K562 (cell line): ENCODE measurements around the gene ABCA7. TPM values are rescaled to one million over a fixed set of nuclear protein-coding genes. Genes with fewer than 3 reads are reported as not detected.

Source experiments
- ATAC-seq: fragments of 200-7000 bp; cut with Tn5 transposase; 3 replicates; pipeline ENCODE4 v1.9.1; 2020; ENCODE audit warnings: moderate library complexity
- BruUV-seq: library from RNA; stranded (reverse); fragments of 400-500 nt; replicated peaks from 2 replicates; lab custom pipeline; 2021; lab: Mats Ljungman, UMichigan
- CTCF ChIA-PET: fragments of 300-600 bp; formaldehyde crosslinking; extraction: SDS; loops from one replicate; lab custom pipeline; 2021; ENCODE audit warnings: low intra/inter-chr PET ratio; lab: Yijun Ruan, JAX
- POLR2A ChIA-PET: fragments of 300-600, 350-650 bp; sonication (Branson Sonifier 250); formaldehyde crosslinking; extraction: SDS; loops from one replicate; lab custom pipeline; 2021; ENCODE audit warnings: antibody characterized with exemption, inconsistent platforms; lab: Yijun Ruan, JAX
- DNase-seq, 4 experiments: peaks; one replicate each; pipeline versions ENCODE4 v3.0.0 to v3.0.0-alpha.2; 2011 to 2018; ENCODE audit warnings: low spot score in 3 of 4, mixed read lengths in 3 of 4; ENCODE audit errors: extremely low read depth in 1 of 4
- FAIRE-seq: peaks from 2 replicates; lab custom pipeline; 2011; peaks lifted over from hg19 to GRCh38; lab: Jason Lieb, UNC
- H2AFZ ChIP-seq: 2 replicates; pipeline ENCODE4 v1.6.0; 2011; ENCODE audit warnings: low read depth, low read length, control low read depth, inconsistent platforms
- H3K27ac ChIP-seq: fragments of 200-600 bp; 3 replicates; pipeline ENCODE4 v1.8.0; 2011; ENCODE audit warnings: low read depth, mild to moderate bottlenecking, control low read depth, inconsistent platforms, low read length, moderate library complexity, mixed read lengths; ENCODE audit errors: extremely low read depth
- H3K27me3 ChIP-seq, 2 experiments: fragments of 300-600 bp in 1 of 2; 2 replicates in 1 of 2; 3 replicates in 1 of 2; pipeline versions ENCODE4 v1.6.0 to v1.8.0; 2011; ENCODE audit warnings: inconsistent platforms in 2 of 2, low read length in 2 of 2, mild to moderate bottlenecking in 1 of 2, mixed read lengths in 1 of 2, moderate library complexity in 1 of 2; ENCODE audit not compliant: control insufficient read depth in 2 of 2, insufficient read depth in 2 of 2
- H3K36me3 ChIP-seq: fragments of 300-600 bp; 3 replicates; pipeline ENCODE4 v1.8.0; 2011; ENCODE audit warnings: mild to moderate bottlenecking, low read length, inconsistent platforms; ENCODE audit not compliant: control insufficient read depth, insufficient read depth
- H3K4me1 ChIP-seq, 2 experiments: fragments of 200-600 bp in 1 of 2; replicated peaks in 1 of 2; 2 replicates in 1 of 2; 3 replicates in 1 of 2; pipeline versions ENCODE4 v1.5.1 to v1.8.0; 2011; ENCODE audit warnings: inconsistent platforms in 2 of 2, low read length in 2 of 2, mild to moderate bottlenecking in 1 of 2, mixed read lengths in 1 of 2, moderate library complexity in 1 of 2; ENCODE audit not compliant: control insufficient read depth in 2 of 2, insufficient read depth in 2 of 2
- H3K4me2 ChIP-seq: 2 replicates; pipeline ENCODE4 v1.6.1; 2011; ENCODE audit warnings: low read length, control low read depth, inconsistent platforms, mixed read lengths; ENCODE audit not compliant: insufficient read depth
- H3K4me3 ChIP-seq: fragments of 200-600 bp; sonication (generic), shearing (Covaris generic); 2 replicates; pipeline ENCODE4 v1.5.1; 2016; ENCODE audit warnings: control low read depth, inconsistent platforms
- H3K79me2 ChIP-seq: fragments of 200-600 bp; 3 replicates; pipeline ENCODE4 v1.8.0; 2011; ENCODE audit warnings: low read length, inconsistent platforms; ENCODE audit not compliant: control insufficient read depth, insufficient read depth
- H3K9ac ChIP-seq, 2 experiments: 2 replicates each; pipeline versions ENCODE4 v1.6.0 to v1.6.1; 2011; ENCODE audit warnings: low read depth in 2 of 2, low read length in 2 of 2, control low read depth in 1 of 2, inconsistent platforms in 1 of 2, mild to moderate bottlenecking in 1 of 2, mixed read lengths in 1 of 2; ENCODE audit not compliant: insufficient read depth in 1 of 2
- H3K9me1 ChIP-seq: one replicate; pipeline ENCODE4 v1.6.0; 2011; ENCODE audit warnings: inconsistent platforms, mild to moderate bottlenecking, low read length, moderate library complexity; ENCODE audit not compliant: control insufficient read depth, insufficient read depth
- H3K9me3 ChIP-seq: replicated peaks from 2 replicates; pipeline ENCODE4 v1.5.1; 2011; ENCODE audit warnings: low read depth, low read length, inconsistent platforms; ENCODE audit not compliant: control insufficient read depth, insufficient read depth
- H4K20me1 ChIP-seq: replicated peaks from 2 replicates; pipeline ENCODE4 v1.6.1; 2011; ENCODE audit warnings: low read length, inconsistent platforms, mixed read lengths; ENCODE audit not compliant: control insufficient read depth, insufficient read depth
- ADNP ChIP-seq: fragments of 200-800 bp; sonication (Bioruptor generic); IDR thresholded peaks from 2 replicates; pipeline ENCODE4 v1.6.1; 2016; ENCODE audit warnings: missing genetic modification characterization, missing compliant biosample characterization
- ARID1B ChIP-seq: fragments of 450-650 bp; IDR thresholded peaks from 2 replicates; pipeline ENCODE4 v1.6.1; 2016; ENCODE audit warnings: antibody characterized with exemption, mild to moderate bottlenecking, inconsistent platforms
- BDP1 ChIP-seq: IDR thresholded peaks from 3 replicates; pipeline ENCODE4 v1.6.1; 2011; ENCODE audit not compliant: insufficient read length, insufficient read depth
- MECOM ChIP-seq: fragments of 250-450 bp; sonication (Bioruptor Pico); IDR thresholded peaks from 2 replicates; pipeline ENCODE4 v1.8.0; 2022; ENCODE audit warnings: inconsistent platforms
- NFRKB ChIP-seq: fragments of 450-650 bp; IDR thresholded peaks from 2 replicates; pipeline ENCODE4 v1.6.1; 2016; ENCODE audit warnings: low read depth
- NR4A1 ChIP-seq, 2 experiments: fragments of 250-450 bp in 1 of 2; fragments of 450-650 bp in 1 of 2; sonication (Bioruptor Pico) in 1 of 2; IDR thresholded peaks; 2 replicates each; pipeline versions ENCODE4 v1.4.0 to v1.6.1; 2016 to 2020; ENCODE audit warnings: mild to moderate bottlenecking in 2 of 2, missing compliant biosample characterization in 1 of 2, missing genetic modification characterization in 1 of 2, moderate library complexity in 1 of 2
- PHF21A ChIP-seq: fragments of 450-650 bp; IDR thresholded peaks from 2 replicates; pipeline ENCODE4 v1.6.1; 2017; ENCODE audit warnings: low read depth, borderline replicate concordance
- SNIP1 ChIP-seq: fragments of 450-650 bp; IDR thresholded peaks from 2 replicates; pipeline ENCODE4 v1.7.1; 2017; ENCODE audit warnings: low read depth, mild to moderate bottlenecking
- TBP ChIP-seq: optimal IDR thresholded peaks from 2 replicates; pipeline ENCODE3; 2011; ENCODE audit warnings: low read depth, low read length, improper control_type of control experiment
- USF1 ChIP-seq: sonication (generic); formaldehyde crosslinking; IDR thresholded peaks from 2 replicates; pipeline ENCODE4 v1.9.0; 2022; ENCODE audit warnings: mild to moderate bottlenecking, missing genetic modification reagents
- WGBS: fragments of 100-300 bp; shearing (Covaris generic); methylation state at CpG from one replicate; pipeline ENCODE4 v1.1.6; 2016; ENCODE audit warnings: low coverage, mixed read lengths; ENCODE audit not compliant: insufficient coverage; ENCODE audit errors: missing lambda C conversion rate; 5-methylcytosine and 5-hydroxymethylcytosine counted together
- in situ Hi-C: fragments of 300-500 bp; cut with MboI; formaldehyde crosslinking; loops from 4 replicates; pipeline ENCODE4 v1.15.0; 2018; ENCODE audit warnings: inconsistent platforms, mixed read lengths
- intact Hi-C: fragments of 100-400 bp; cut with micrococcal nuclease; formaldehyde crosslinking; loops from 2 replicates; pipeline ENCODE4 v1.14.2; 2022
- polyA plus RNA-seq, 8 experiments: library from polyadenylated mRNA; depleted of rRNA in 4 of 8; stranded (reverse) in 5 of 8; unstranded in 3 of 8; fragments of >200 nt; fragmentation: Nextera tagmentation in 2 of 8; fragmentation: Illumina TruSeq in 1 of 8; extraction: Ambion mirVana in 2 of 8; extraction: Trizol in 1 of 8; gene quantifications; 2 replicates each; pipeline versions ENCODE4 v1.2.1 to v1.2.3, GENCODE V29; 2011 to 2014; ENCODE audit warnings: inconsistent platforms in 1 of 8, missing spikeins in 1 of 8
- total RNA-seq, 7 experiments: library from RNA; depleted of rRNA in 6 of 7; stranded (reverse); fragments of >200 nt in 6 of 7; fragmentation: Illumina TruSeq in 2 of 7; extraction: Trizol in 2 of 7; gene quantifications; 2 replicates each; pipeline versions ENCODE4 v1.2.1 to v1.2.3, GENCODE V29; 2011 to 2021; ENCODE audit warnings: low replicate concordance in 1 of 7
- TF ChIP-seq, protein P1 (sequence below): sonication (generic); formaldehyde crosslinking; IDR thresholded peaks from 2 replicates; pipeline ENCODE4 v1.8.1; 2023; ENCODE audit warnings: mild to moderate bottlenecking, missing genetic modification reagents

Gene ABCA7
- total and polyA plus RNA-seq, 9 of the 15 experiments (the other 6 are each of a cell fraction or from before 2014, with no cell fraction given): 2.3 to 96.1 (median 31.2) TPM

- ChIA-PET POLR2A (interaction anchor here (0.5 to 1.1 kb wide), 2 partner anchors 8 to 37 kb away, joined by 3 to 4 read pairs; no protein-coding TSS in a partner anchor), CTCF (no interaction called here)
- Histone ChIP-seq H3K27ac (no peak overlapping the region), H2AFZ (no peak overlapping the region), H3K9ac (peak overlapping the region in 1 of 2 experiments; percentile 37; a peak in 1 of 4 replicates), H3K36me3 (peaks cover 40% of the 10 kb centered on the region), H4K20me1 (no peaks in the 10 kb centered on the region), H3K27me3 (no peaks in the 10 kb centered on the region), H3K9me1 (no peaks in the 10 kb centered on the region), H3K4me1 (peaks cover 9 to 60% of the 10 kb centered on the region in 2 experiments), H3K4me3 (no peak overlapping the region), H3K79me2 (no peaks in the 10 kb centered on the region), H3K9me3 (no peaks in the 10 kb centered on the region), H3K4me2 (no peak overlapping the region)
- peak in 3 of 4 experiments; percentile 81 to 85 (median 83) for DNase-seq
- BruUV-seq: no TSS peak
- no peak for FAIRE-seq
- intact Hi-C loops: no loop called here
- 78% methylated on average over 9 of the region's 17 CpGs for WGBS
- peak; percentile 72 for ATAC-seq
- in situ Hi-C loops: no loop called here
- TF ChIP-seq NR4A1 (CRISPR knock-in tag; IDR thresholded peaks at IDR 0.05): no peak
- TF ChIP-seq NR4A1 (tag; IDR thresholded peaks at IDR 0.05): no peak
- TF ChIP-seq USF1 (CRISPR knock-in tag): no peak
- TF ChIP-seq BDP1: no peak
- TF ChIP-seq SNIP1: no peak
- no peak for TF ChIP-seq ARID1B
- no peak for TF ChIP-seq ADNP (tag)
- no peak for TF ChIP-seq MECOM (CRISPR knock-in tag)
- no peak for TF ChIP-seq TBP
- no peak for TF ChIP-seq PHF21A
- TF ChIP-seq, protein P1, sequence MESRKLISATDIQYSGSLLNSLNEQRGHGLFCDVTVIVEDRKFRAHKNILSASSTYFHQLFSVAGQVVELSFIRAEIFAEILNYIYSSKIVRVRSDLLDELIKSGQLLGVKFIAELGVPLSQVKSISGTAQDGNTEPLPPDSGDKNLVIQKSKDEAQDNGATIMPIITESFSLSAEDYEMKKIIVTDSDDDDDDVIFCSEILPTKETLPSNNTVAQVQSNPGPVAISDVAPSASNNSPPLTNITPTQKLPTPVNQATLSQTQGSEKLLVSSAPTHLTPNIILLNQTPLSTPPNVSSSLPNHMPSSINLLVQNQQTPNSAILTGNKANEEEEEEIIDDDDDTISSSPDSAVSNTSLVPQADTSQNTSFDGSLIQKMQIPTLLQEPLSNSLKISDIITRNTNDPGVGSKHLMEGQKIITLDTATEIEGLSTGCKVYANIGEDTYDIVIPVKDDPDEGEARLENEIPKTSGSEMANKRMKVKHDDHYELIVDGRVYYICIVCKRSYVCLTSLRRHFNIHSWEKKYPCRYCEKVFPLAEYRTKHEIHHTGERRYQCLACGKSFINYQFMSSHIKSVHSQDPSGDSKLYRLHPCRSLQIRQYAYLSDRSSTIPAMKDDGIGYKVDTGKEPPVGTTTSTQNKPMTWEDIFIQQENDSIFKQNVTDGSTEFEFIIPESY (CRISPR knock-in tag): peak; percentile 77; the same call in 1 of the 2 replicates
- no peak for TF ChIP-seq NFRKB
Measured at GRCh38 chr19:1062387-1063029, 22.6 kb downstream of the ABCA7 start.
